Tibial artery (tissue), 4 donors: ENCODE data around the gene COL27A1.

Experiments
- DNase-seq, 2 donors: peaks; one replicate each; pipeline ENCODE4 v3.0.0-alpha.2; 2019
- H3K27ac ChIP-seq, 2 donors: fragments of 200-600 bp; sonication (generic) in 1 of 2; 1 replicate in 1 of 2; 2 replicates in 1 of 2; pipeline ENCODE4 v1.5.1; 2018 to 2019; ENCODE audit warnings: mild to moderate bottlenecking in 1 of 2
- H3K27me3 ChIP-seq, 2 donors: fragments of 200-600 bp; sonication (generic) in 1 of 2; one replicate each; pipeline versions ENCODE4 v1.5.1 to v1.6.0; 2016 to 2019
- H3K36me3 ChIP-seq, 3 donors: fragments of 200-600 bp; sonication (generic) in 2 of 3; one replicate each; pipeline ENCODE4 v1.5.1; 2016 to 2019; ENCODE audit warnings: mild to moderate bottlenecking in 2 of 3
- H3K4me1 ChIP-seq, 4 donors: fragments of 200-600 bp; sonication (generic) in 2 of 4; 1 replicate in 3 of 4; 2 replicates in 1 of 4; pipeline ENCODE4 v1.5.1; 2016 to 2019
- H3K4me3 ChIP-seq, 2 donors: fragments of 200-600 bp; sonication (generic) in 1 of 2; 1 replicate in 1 of 2; 2 replicates in 1 of 2; pipeline ENCODE4 v1.5.1; 2018 to 2019; ENCODE audit warnings: mild to moderate bottlenecking in 2 of 2
- H3K9me3 ChIP-seq, 3 donors: fragments of 200-600 bp; sonication (generic) in 1 of 3; one replicate each; pipeline ENCODE4 v1.5.1; 2016 to 2019
- intact Hi-C: fragments of 100-400 bp; cut with DNase I; formaldehyde crosslinking; loops from one replicate; pipeline ENCODE4 v1.15.0; 2023; ENCODE audit warnings: low total_unique reads
- TF ChIP-seq, protein P1 (sequence below), 2 experiments: fragments of 200-600 bp in 1 of 2; fragments of 450-650 bp in 1 of 2; IDR thresholded peaks; one replicate each; pipeline ENCODE4 v1.5.1; 2017 to 2019; ENCODE audit warnings: antibody characterized with exemption in 2 of 2, mild to moderate bottlenecking in 1 of 2, moderate library complexity in 1 of 2

Gene COL27A1

DNA sequence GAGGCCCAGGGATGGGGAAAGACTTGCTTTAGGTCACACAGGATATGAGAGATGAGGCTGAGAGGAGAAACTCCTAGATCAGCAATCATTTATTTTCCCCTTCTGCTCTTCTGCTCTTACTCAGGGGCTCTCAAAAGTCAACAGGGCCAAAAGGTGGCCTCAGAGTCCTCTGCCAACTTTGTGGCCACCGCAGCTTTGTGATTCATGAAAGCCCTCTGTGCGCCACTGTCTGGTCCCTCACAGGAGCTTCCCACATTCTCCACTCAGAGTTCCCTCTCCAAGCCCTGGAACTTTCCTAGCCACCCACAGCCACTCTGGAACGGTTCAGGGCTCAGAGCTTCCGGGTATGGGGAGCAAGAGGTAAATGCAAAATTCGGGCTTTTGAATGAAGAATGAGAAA is 82.4 kb downstream of the COL27A1 start:
- H3K27ac ChIP-seq, result peak overlapping the region; percentile 36 to 50
- H3K36me3 ChIP-seq, result no peaks in the 10 kb centered on the region
- peaks cover 0 to 40% (median 28%) of the 10 kb centered on the region in 4 donors for H3K4me1 ChIP-seq
- no peak for DNase-seq
- intact Hi-C loops, result no loop called here
- no peaks in the 10 kb centered on the region for H3K27me3 ChIP-seq
- no peak overlapping the region for H3K4me3 ChIP-seq
- H3K9me3 ChIP-seq, result no peaks in the 10 kb centered on the region
- TF ChIP-seq, protein P1, sequence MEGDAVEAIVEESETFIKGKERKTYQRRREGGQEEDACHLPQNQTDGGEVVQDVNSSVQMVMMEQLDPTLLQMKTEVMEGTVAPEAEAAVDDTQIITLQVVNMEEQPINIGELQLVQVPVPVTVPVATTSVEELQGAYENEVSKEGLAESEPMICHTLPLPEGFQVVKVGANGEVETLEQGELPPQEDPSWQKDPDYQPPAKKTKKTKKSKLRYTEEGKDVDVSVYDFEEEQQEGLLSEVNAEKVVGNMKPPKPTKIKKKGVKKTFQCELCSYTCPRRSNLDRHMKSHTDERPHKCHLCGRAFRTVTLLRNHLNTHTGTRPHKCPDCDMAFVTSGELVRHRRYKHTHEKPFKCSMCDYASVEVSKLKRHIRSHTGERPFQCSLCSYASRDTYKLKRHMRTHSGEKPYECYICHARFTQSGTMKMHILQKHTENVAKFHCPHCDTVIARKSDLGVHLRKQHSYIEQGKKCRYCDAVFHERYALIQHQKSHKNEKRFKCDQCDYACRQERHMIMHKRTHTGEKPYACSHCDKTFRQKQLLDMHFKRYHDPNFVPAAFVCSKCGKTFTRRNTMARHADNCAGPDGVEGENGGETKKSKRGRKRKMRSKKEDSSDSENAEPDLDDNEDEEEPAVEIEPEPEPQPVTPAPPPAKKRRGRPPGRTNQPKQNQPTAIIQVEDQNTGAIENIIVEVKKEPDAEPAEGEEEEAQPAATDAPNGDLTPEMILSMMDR (IDR thresholded peaks at IDR 0.05), result no peak

DNA sequence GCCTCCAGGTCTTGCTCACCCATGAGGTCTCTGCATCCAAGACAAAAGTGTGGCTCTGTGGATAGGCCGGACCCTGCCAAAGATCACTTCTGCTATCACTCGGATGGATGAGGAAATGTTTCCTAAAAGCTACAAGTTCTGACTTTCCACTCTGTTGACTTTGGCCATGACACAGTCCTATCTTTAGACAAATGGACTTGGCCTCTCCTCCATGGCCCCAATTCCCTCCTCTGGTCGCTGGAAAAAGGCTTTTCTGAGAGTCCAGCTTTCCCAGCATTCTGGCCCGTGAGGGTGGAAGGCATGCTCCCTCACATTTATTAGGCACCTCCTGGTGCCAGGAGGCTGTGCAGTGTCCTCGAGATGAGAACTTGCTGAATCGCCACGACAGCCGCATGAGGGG is 83.1 kb downstream of the COL27A1 start:
- H3K27ac ChIP-seq, result peak overlapping the region; percentile 50 to 56
- H3K36me3 ChIP-seq, result no peaks in the 10 kb centered on the region
- intact Hi-C loops, result no loop called here
- H3K4me3 ChIP-seq, result no peak overlapping the region
- no peaks in the 10 kb centered on the region for H3K27me3 ChIP-seq
- TF ChIP-seq, protein P1 (IDR thresholded peaks at IDR 0.05), result no peak
- DNase-seq, result peak; percentile 66 to 84
- no peaks in the 10 kb centered on the region for H3K9me3 ChIP-seq
- peaks cover 0 to 36% (median 27%) of the 10 kb centered on the region in 4 donors for H3K4me1 ChIP-seq

DNA sequence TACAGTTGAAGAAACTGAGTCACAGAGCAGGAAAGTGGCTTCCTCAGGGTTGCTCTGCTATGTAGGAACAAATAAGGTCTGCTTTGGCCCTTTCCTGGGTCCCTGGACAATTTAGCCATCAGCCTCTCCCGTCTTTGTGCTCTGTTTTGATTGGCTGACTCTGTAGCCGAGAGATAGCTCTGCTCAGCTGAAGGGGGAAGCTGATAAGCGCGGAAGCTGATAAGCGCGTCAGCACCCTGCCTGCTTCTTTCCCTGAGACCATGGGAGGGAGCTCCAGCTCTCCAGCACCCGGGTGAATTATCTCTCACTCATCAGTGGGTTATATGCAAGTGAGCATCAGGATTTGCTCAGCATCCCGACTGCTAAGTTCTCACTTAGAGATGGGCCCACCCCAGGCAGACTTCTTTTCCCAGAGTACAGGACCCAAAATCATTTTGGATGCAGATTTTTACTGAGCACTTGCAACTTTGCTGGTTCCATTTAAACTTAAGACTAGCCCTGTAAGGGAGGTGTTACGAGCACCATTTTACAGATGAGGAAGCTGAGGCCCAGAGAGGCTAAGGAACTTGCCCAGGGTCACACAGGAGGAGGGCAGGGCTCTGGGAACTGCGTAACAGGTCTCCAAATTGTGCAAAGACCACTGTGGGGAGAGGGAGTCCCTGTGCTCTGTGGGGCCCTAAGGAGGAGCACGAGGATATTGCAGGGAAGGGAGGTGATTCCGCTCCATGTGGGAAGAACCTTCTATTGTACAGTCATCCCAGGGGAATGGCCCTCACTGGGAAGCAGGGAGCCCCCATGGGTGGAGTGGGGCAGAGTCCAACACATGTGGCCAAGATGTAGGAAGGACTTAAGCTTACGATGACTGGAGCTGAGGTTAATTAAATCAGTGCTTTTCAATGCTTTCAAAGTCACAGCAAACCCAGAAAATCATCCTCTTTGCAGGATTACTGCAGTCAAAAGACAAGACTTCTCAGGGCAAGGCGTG is 83.8 kb downstream of the COL27A1 start:
- Histone ChIP-seq H3K27me3 (no peaks in the 10 kb centered on the region), H3K36me3 (no peaks in the 10 kb centered on the region), H3K9me3 (no peaks in the 10 kb centered on the region), H3K27ac (peak overlapping the region; percentile 26 to 56), H3K4me3 (no peak overlapping the region), H3K4me1 (peaks cover 0 to 29% (median 25%) of the 10 kb centered on the region in 4 donors)
- intact Hi-C loops, result no loop called here
- no peak for DNase-seq
- TF ChIP-seq, protein P1 (IDR thresholded peaks at IDR 0.05), result peak in 1 of 2 experiments; percentile 17

DNA sequence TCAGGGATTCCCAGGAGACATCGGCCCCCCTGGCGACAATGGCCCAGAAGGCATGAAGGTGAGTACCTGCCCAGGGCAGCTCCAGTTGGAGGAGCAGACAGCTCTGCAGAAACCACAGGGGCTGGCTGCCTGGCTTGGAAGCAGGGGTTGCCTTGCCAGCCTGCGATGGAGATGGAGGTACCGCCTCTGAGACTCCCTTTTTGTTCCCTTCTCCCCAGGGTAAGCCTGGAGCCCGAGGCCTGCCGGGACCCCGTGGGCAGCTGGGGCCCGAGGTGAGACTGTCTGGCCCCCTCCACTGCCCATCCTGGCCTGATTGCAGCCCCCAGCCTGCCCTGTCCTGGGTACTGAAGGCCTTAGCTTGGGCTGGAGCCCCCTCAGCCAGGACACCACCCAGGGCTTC is 84.9 kb downstream of the COL27A1 start:
- TF ChIP-seq, protein P1 (IDR thresholded peaks at IDR 0.05), result no peak
- Histone ChIP-seq H3K27ac (no peak overlapping the region), H3K4me1 (peaks cover 0 to 25% (median 25%) of the 10 kb centered on the region in 4 donors), H3K36me3 (no peaks in the 10 kb centered on the region), H3K27me3 (no peaks in the 10 kb centered on the region), H3K9me3 (no peaks in the 10 kb centered on the region), H3K4me3 (no peak overlapping the region)
- DNase-seq, result no peak
- intact Hi-C loops, result no loop called here

DNA sequence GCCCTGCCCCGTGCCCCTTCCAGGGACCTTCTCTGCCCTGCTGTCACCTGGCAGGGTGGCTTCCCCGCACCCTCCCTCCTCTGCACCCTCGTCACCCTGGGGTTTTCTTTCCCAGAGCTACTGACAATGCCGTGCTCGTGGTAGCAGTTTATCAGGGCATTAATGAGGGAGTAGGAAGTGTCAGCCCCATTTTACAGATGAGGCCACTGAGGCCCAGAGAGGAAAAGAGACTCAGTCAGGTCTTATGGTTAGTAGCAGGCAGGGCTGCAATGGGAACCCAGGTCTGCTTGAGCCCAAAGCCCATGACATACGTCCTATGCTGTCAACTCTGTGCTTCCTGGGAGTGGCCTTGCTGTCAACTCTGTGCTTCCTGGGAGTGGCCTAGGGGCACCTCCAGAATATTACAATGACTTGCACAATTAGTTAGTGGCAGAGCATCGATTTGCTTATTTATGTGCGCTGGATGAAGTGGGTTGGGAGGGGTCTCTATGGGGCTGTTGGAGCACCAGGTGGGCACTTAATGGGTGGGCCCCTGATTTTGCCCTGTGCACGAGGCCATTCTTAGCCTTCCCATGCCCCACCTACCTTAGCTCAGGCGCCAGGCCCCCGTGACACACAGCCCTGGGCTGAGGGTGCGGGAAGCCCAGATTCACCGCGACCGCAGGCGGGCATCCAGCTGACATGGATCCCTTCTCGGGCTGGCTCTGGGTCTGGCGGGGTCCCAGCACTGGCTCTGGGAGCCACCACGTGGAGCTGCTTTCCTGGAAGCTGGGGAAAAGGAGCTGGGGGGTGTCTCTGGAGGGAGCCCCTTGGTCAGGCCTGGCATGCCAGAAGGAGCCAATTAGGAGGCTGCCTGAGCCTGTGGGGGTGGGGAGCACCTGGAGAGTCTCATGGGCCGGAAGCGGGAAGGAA is 85.6 kb downstream of the COL27A1 start:
- intact Hi-C loops, result no loop called here
- Histone ChIP-seq H3K27me3 (no peaks in the 10 kb centered on the region), H3K27ac (no peak overlapping the region), H3K9me3 (no peaks in the 10 kb centered on the region), H3K36me3 (no peaks in the 10 kb centered on the region), H3K4me3 (no peak overlapping the region), H3K4me1 (peaks cover 0 to 25% (median 25%) of the 10 kb centered on the region in 4 donors)
- TF ChIP-seq, protein P1 (IDR thresholded peaks at IDR 0.05), result no peak
- no peak for DNase-seq
